ENCODE measurements around the gene MTCL1. TPM values are rescaled to one million over a fixed set of nuclear protein-coding genes. Genes with fewer than 3 reads are reported as not detected.

Gene MTCL1
- total and polyA plus RNA-seq, 10 of the 15 experiments (the other 5 are each of a cell fraction or from before 2014, with no cell fraction given): 0.03 to 0.36 (median 0.13) TPM; not detected in 4

DNA sequence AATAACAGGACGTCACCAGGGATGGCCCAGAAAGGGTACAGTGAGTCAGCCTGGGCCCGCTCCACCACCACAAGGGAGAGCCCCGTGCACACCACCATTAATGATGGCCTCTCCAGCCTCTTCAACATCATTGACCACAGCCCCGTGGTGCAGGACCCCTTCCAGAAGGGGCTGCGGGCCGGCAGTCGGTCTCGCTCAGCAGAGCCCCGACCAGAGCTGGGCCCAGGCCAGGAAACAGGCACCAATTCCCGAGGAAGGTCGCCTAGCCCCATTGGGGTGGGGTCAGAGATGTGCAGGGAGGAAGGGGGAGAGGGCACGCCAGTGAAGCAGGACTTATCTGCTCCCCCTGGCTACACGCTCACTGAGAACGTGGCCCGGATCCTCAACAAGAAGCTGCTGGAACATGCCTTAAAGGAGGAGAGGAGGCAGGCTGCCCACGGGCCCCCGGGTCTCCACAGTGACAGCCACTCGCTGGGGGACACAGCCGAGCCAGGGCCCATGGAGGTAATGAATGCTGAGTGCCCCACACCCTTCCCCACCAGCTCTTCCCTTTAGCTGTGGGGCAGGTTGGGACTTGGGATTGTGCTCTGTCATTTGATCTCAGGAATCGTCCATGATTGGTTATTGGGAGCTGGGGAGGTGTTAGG, 120.5 kb downstream of the MTCL1 start:
- Histone ChIP-seq H3K27ac (ENCODE audit: control insufficient read depth, insufficient read depth) (no peak overlapping the region), H3K36me3 (ENCODE audit: control insufficient read depth in 2 of 2, insufficient read depth in 2 of 2, low read length in 1 of 2) (no peaks in the 10 kb centered on the region), H3K9ac (ENCODE audit: control insufficient read depth, insufficient read depth, low read length) (no peak overlapping the region), H4K20me1 (ENCODE audit: control insufficient read depth, insufficient read depth) (no peaks in the 10 kb centered on the region), H3K4me3 (no peak overlapping the region), H3K4me2 (ENCODE audit: control insufficient read depth, insufficient read depth) (no peak overlapping the region), H2AFZ (ENCODE audit: control insufficient read depth, low read depth, low read length) (no peak overlapping the region), H3K9me3 (replicated peaks; ENCODE audit: control insufficient read depth, insufficient read depth, low read length) (no peaks in the 10 kb centered on the region), H3K4me1 (ENCODE audit: control insufficient read depth, insufficient read depth, low read length) (no peaks in the 10 kb centered on the region), H3K27me3 (replicated peaks in 1 of 2; ENCODE audit: control insufficient read depth in 2 of 2, insufficient read depth in 2 of 2, low read length in 1 of 2) (peaks cover 0 to 3% of the 10 kb centered on the region in 2 experiments; a peak in 3 of 4 replicates), H3K79me2 (ENCODE audit: control insufficient read depth, insufficient read depth, low read length) (no peaks in the 10 kb centered on the region)
- in situ Hi-C loops (cut with MboI): loop anchor here (25.0 kb wide), 2 partner anchors 136 to 1486 kb away; no protein-coding TSS in a partner anchor
- intact Hi-C loops (cut with micrococcal nuclease; ENCODE audit: unreplicated experiment): no loop called here
- DNase-seq (ENCODE audit: low read depth, low spot score) (no peak), ATAC-seq (no peak), FAIRE-seq (no peak)
- no TSS peak for BruUV-seq (replicated peaks)
- ChIA-PET CTCF (no interaction called here), POLR2A (no interaction called here), SMC1A (ENCODE audit: uncharacterized antibody, unreplicated experiment) (no interaction called here), RAD21 (ENCODE audit: unreplicated experiment) (no interaction called here)
- 29% methylated on average over 20 of the region's 20 CpGs for WGBS (ENCODE audit: insufficient coverage, insufficient replicate concordance, low lambda C conversion rate, missing lambda C conversion rate)
- TF ChIP-seq TCF7 (IDR thresholded peaks at IDR 0.05; ENCODE audit: borderline replicate concordance) (no peak), EZH2 (IDR thresholded peaks at IDR 0.05; ENCODE audit: borderline replicate concordance, control insufficient read depth, low read depth, low read length) (no peak), ETV6 (conservative IDR thresholded peaks at IDR 0.05 in 1 of 2, IDR thresholded peaks at IDR 0.05 in 1 of 2; ENCODE audit: borderline replicate concordance in 1 of 2, low read depth in 1 of 2) (no peak), NR2C2 (IDR thresholded peaks at IDR 0.05; ENCODE audit: borderline replicate concordance, control insufficient read depth, insufficient read length, low read depth) (no peak), STAT1 (conservative IDR thresholded peaks at IDR 0.05) (no peak), SIN3A (IDR thresholded peaks at IDR 0.05; ENCODE audit: low read depth, low read length) (no peak), SP1 (IDR thresholded peaks at IDR 0.05; ENCODE audit: low read depth, low read length) (no peak), SMAD5 (IDR thresholded peaks at IDR 0.05; ENCODE audit: low read depth) (no peak), ZNF687 (IDR thresholded peaks at IDR 0.05) (no peak)
- TF ChIP-seq, protein P1, sequence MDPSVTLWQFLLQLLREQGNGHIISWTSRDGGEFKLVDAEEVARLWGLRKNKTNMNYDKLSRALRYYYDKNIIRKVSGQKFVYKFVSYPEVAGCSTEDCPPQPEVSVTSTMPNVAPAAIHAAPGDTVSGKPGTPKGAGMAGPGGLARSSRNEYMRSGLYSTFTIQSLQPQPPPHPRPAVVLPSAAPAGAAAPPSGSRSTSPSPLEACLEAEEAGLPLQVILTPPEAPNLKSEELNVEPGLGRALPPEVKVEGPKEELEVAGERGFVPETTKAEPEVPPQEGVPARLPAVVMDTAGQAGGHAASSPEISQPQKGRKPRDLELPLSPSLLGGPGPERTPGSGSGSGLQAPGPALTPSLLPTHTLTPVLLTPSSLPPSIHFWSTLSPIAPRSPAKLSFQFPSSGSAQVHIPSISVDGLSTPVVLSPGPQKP (IDR thresholded peaks at IDR 0.05; ENCODE audit: low read depth, low read length): no peak
- TF ChIP-seq, protein P2, sequence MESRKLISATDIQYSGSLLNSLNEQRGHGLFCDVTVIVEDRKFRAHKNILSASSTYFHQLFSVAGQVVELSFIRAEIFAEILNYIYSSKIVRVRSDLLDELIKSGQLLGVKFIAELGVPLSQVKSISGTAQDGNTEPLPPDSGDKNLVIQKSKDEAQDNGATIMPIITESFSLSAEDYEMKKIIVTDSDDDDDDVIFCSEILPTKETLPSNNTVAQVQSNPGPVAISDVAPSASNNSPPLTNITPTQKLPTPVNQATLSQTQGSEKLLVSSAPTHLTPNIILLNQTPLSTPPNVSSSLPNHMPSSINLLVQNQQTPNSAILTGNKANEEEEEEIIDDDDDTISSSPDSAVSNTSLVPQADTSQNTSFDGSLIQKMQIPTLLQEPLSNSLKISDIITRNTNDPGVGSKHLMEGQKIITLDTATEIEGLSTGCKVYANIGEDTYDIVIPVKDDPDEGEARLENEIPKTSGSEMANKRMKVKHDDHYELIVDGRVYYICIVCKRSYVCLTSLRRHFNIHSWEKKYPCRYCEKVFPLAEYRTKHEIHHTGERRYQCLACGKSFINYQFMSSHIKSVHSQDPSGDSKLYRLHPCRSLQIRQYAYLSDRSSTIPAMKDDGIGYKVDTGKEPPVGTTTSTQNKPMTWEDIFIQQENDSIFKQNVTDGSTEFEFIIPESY (IDR thresholded peaks at IDR 0.05): no peak
- TF ChIP-seq, protein P3, sequence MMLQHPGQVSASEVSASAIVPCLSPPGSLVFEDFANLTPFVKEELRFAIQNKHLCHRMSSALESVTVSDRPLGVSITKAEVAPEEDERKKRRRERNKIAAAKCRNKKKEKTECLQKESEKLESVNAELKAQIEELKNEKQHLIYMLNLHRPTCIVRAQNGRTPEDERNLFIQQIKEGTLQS (IDR thresholded peaks at IDR 0.05; ENCODE audit: borderline replicate concordance, extremely low read depth, low read depth, low read length): no peak

All from GM12878 (cell line).